ENCODE results near the gene DNM3. TPM values are rescaled to one million over a fixed set of nuclear protein-coding genes. Genes with fewer than 3 reads are reported as not detected.

Gene DNM3
- total and polyA plus RNA-seq, 2 experiments from 2014 or later, result 5.2 to 12.2 TPM

DNA sequence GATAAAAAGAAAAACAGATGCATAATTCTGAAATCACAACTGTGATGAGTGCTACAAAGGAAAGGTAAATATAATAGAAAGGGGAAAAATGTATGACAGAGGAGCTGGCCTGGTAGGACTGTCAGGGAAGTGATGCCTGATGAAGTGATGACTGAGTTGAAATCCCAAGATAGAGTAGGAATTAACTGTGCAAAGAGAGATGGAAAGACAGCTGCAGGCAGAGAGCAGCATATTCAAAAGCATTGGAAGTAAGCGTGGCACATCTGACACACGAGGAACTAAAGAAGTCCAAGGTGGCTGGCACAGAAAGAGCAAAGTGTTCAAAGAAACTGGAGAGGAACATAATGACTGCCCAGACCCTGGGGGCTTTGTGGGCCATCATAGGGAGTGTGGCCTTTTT, 457.6 kb downstream of the DNM3 start (continued):
- TF ChIP-seq, protein P1, sequence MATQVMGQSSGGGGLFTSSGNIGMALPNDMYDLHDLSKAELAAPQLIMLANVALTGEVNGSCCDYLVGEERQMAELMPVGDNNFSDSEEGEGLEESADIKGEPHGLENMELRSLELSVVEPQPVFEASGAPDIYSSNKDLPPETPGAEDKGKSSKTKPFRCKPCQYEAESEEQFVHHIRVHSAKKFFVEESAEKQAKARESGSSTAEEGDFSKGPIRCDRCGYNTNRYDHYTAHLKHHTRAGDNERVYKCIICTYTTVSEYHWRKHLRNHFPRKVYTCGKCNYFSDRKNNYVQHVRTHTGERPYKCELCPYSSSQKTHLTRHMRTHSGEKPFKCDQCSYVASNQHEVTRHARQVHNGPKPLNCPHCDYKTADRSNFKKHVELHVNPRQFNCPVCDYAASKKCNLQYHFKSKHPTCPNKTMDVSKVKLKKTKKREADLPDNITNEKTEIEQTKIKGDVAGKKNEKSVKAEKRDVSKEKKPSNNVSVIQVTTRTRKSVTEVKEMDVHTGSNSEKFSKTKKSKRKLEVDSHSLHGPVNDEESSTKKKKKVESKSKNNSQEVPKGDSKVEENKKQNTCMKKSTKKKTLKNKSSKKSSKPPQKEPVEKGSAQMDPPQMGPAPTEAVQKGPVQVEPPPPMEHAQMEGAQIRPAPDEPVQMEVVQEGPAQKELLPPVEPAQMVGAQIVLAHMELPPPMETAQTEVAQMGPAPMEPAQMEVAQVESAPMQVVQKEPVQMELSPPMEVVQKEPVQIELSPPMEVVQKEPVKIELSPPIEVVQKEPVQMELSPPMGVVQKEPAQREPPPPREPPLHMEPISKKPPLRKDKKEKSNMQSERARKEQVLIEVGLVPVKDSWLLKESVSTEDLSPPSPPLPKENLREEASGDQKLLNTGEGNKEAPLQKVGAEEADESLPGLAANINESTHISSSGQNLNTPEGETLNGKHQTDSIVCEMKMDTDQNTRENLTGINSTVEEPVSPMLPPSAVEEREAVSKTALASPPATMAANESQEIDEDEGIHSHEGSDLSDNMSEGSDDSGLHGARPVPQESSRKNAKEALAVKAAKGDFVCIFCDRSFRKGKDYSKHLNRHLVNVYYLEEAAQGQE (IDR thresholded peaks at IDR 0.05; ENCODE audit: unreplicated experiment), result no peak
- TF ChIP-seq, protein P2, sequence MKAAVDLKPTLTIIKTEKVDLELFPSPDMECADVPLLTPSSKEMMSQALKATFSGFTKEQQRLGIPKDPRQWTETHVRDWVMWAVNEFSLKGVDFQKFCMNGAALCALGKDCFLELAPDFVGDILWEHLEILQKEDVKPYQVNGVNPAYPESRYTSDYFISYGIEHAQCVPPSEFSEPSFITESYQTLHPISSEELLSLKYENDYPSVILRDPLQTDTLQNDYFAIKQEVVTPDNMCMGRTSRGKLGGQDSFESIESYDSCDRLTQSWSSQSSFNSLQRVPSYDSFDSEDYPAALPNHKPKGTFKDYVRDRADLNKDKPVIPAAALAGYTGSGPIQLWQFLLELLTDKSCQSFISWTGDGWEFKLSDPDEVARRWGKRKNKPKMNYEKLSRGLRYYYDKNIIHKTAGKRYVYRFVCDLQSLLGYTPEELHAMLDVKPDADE (IDR thresholded peaks at IDR 0.05), result no peak
- no peak for TF ChIP-seq POLR2AphosphoS5 (IDR thresholded peaks at IDR 0.05; ENCODE audit: low read depth)
- no peak for TF ChIP-seq NANOG (IDR thresholded peaks at IDR 0.05; ENCODE audit: borderline replicate concordance)
- TF ChIP-seq ZNF331 (CRISPR knock-in tag; IDR thresholded peaks at IDR 0.05; ENCODE audit: low read depth), result no peak
- no peak for TF ChIP-seq EZH2phosphoT487 (IDR thresholded peaks at IDR 0.05; ENCODE audit: unreplicated experiment)
- TF ChIP-seq JUNB (IDR thresholded peaks at IDR 0.05; ENCODE audit: unreplicated experiment), result no peak

DNA sequence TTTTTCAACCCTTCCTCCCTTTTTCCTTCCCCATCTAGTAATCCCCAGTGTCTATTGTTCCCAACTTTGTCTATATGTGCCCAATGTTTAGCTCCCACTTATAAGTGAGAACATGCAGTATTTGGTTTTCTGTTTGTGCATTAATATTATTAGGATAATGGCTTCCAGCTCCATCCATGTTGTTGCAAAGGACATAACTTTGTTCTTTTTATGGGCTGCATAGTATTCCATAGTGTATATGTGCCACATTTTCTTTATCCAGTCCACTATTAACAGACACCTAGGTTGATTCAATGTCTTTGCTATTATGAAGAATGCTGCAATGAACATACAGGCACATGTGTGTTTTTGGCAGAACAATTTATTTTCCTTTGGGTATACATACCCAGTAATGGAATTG, 458.2 kb downstream of the DNM3 start:
- Mint-ChIP-seq H3K36me3 (ENCODE audit: low read depth) (peaks cover 14% of the 10 kb centered on the region; the same call in 2 of the 3 replicates), H3K27me3 (ENCODE audit: insufficient read depth, low read depth, poor library complexity) (peaks cover 2% of the 10 kb centered on the region), H3K4me3 (no peak overlapping the region), H3K27ac (no peak overlapping the region), H3K9me3 (peaks cover 34% of the 10 kb centered on the region), H3K4me1 (no peaks in the 10 kb centered on the region)
- Histone ChIP-seq H3K4me2 (no peak overlapping the region), H3K27ac (ENCODE audit: low read depth) (no peak overlapping the region), H3K27me3 (ENCODE audit: insufficient read depth) (no peaks in the 10 kb centered on the region), H3F3A (replicated peaks; ENCODE audit: low read depth) (no peaks in the 10 kb centered on the region), H3K9me2 (ENCODE audit: insufficient read depth) (peaks cover 8% of the 10 kb centered on the region; the same call in 1 of the 2 replicates), H3K79me2 (replicated peaks; ENCODE audit: insufficient read depth) (no peaks in the 10 kb centered on the region), H3K4me3 (no peak overlapping the region), H4K20me1 (replicated peaks; ENCODE audit: insufficient read depth) (no peaks in the 10 kb centered on the region), H3K4me1 (ENCODE audit: insufficient read depth) (no peaks in the 10 kb centered on the region), H3K36me3 (ENCODE audit: insufficient read depth) (no peaks in the 10 kb centered on the region), H2AFZ (no peak overlapping the region)
- no peak for ATAC-seq
- no peak for DNase-seq (ENCODE audit: low spot score)
- TF ChIP-seq, protein P1 (IDR thresholded peaks at IDR 0.05; ENCODE audit: unreplicated experiment), result no peak
- TF ChIP-seq, protein P3, sequence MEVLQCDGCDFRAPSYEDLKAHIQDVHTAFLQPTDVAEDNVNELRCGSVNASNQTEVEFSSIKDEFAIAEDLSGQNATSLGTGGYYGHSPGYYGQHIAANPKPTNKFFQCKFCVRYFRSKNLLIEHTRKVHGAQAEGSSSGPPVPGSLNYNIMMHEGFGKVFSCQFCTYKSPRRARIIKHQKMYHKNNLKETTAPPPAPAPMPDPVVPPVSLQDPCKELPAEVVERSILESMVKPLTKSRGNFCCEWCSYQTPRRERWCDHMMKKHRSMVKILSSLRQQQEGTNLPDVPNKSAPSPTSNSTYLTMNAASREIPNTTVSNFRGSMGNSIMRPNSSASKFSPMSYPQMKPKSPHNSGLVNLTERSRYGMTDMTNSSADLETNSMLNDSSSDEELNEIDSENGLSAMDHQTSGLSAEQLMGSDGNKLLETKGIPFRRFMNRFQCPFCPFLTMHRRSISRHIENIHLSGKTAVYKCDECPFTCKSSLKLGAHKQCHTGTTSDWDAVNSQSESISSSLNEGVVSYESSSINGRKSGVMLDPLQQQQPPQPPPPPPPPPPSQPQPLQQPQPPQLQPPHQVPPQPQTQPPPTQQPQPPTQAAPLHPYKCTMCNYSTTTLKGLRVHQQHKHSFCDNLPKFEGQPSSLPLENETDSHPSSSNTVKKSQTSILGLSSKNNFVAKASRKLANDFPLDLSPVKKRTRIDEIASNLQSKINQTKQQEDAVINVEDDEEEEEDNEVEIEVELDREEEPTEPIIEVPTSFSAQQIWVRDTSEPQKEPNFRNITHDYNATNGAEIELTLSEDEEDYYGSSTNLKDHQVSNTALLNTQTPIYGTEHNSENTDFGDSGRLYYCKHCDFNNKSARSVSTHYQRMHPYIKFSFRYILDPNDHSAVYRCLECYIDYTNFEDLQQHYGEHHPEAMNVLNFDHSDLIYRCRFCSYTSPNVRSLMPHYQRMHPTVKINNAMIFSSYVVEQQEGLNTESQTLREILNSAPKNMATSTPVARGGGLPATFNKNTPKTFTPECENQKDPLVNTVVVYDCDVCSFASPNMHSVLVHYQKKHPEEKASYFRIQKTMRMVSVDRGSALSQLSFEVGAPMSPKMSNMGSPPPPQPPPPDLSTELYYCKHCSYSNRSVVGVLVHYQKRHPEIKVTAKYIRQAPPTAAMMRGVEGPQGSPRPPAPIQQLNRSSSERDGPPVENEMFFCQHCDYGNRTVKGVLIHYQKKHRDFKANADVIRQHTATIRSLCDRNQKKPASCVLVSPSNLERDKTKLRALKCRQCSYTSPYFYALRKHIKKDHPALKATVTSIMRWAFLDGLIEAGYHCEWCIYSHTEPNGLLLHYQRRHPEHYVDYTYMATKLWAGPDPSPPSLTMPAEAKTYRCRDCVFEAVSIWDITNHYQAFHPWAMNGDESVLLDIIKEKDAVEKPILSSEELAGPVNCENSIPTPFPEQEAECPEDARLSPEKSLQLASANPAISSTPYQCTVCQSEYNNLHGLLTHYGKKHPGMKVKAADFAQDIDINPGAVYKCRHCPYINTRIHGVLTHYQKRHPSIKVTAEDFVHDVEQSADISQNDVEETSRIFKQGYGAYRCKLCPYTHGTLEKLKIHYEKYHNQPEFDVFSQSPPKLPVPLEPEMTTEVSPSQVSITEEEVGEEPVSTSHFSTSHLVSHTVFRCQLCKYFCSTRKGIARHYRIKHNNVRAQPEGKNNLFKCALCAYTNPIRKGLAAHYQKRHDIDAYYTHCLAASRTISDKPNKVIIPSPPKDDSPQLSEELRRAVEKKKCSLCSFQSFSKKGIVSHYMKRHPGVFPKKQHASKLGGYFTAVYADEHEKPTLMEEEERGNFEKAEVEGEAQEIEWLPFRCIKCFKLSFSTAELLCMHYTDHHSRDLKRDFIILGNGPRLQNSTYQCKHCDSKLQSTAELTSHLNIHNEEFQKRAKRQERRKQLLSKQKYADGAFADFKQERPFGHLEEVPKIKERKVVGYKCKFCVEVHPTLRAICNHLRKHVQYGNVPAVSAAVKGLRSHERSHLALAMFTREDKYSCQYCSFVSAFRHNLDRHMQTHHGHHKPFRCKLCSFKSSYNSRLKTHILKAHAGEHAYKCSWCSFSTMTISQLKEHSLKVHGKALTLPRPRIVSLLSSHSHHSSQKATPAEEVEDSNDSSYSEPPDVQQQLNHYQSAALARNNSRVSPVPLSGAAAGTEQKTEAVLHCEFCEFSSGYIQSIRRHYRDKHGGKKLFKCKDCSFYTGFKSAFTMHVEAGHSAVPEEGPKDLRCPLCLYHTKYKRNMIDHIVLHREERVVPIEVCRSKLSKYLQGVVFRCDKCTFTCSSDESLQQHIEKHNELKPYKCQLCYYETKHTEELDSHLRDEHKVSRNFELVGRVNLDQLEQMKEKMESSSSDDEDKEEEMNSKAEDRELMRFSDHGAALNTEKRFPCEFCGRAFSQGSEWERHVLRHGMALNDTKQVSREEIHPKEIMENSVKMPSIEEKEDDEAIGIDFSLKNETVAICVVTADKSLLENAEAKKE (CRISPR knock-in tag; IDR thresholded peaks at IDR 0.05), result no peak
- TF ChIP-seq, protein P4, sequence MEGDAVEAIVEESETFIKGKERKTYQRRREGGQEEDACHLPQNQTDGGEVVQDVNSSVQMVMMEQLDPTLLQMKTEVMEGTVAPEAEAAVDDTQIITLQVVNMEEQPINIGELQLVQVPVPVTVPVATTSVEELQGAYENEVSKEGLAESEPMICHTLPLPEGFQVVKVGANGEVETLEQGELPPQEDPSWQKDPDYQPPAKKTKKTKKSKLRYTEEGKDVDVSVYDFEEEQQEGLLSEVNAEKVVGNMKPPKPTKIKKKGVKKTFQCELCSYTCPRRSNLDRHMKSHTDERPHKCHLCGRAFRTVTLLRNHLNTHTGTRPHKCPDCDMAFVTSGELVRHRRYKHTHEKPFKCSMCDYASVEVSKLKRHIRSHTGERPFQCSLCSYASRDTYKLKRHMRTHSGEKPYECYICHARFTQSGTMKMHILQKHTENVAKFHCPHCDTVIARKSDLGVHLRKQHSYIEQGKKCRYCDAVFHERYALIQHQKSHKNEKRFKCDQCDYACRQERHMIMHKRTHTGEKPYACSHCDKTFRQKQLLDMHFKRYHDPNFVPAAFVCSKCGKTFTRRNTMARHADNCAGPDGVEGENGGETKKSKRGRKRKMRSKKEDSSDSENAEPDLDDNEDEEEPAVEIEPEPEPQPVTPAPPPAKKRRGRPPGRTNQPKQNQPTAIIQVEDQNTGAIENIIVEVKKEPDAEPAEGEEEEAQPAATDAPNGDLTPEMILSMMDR (conservative IDR thresholded peaks at IDR 0.05; ENCODE audit: low read depth in 2 of 2), result no peak
